Measurements from ENCODE around the gene PLA2G4D.

PLA2G4D gene

DNA sequence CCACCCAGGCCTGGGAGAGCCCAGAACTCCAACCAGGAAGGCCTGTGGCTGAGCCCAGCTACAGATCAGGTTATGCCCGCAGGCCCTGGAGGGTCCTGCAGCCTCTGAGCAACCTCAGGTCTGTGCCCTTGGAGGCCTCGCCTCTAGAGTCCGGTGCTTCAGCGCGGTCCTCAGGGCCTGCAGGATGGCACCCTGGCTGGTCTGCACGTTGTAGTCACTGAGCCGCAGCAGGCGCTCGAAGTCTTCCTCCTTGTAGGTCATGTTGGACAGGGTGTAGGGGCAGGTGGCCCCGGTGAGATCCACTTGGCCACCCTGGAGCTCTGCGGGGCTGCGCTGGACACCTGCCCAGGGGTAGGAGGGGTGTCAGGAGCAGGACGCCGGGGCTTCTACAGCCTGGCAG, 25.8 kb downstream of the PLA2G4D start:
- DNase-seq (ENCODE audit: low read depth) = no peak
- TF ChIP-seq, protein P1, sequence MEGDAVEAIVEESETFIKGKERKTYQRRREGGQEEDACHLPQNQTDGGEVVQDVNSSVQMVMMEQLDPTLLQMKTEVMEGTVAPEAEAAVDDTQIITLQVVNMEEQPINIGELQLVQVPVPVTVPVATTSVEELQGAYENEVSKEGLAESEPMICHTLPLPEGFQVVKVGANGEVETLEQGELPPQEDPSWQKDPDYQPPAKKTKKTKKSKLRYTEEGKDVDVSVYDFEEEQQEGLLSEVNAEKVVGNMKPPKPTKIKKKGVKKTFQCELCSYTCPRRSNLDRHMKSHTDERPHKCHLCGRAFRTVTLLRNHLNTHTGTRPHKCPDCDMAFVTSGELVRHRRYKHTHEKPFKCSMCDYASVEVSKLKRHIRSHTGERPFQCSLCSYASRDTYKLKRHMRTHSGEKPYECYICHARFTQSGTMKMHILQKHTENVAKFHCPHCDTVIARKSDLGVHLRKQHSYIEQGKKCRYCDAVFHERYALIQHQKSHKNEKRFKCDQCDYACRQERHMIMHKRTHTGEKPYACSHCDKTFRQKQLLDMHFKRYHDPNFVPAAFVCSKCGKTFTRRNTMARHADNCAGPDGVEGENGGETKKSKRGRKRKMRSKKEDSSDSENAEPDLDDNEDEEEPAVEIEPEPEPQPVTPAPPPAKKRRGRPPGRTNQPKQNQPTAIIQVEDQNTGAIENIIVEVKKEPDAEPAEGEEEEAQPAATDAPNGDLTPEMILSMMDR (conservative IDR thresholded peaks at IDR 0.05; ENCODE audit: low read depth, low read length) = no peak
- H3K4me3 ChIP-seq (ENCODE audit: low read length) = no peak overlapping the region

DNA sequence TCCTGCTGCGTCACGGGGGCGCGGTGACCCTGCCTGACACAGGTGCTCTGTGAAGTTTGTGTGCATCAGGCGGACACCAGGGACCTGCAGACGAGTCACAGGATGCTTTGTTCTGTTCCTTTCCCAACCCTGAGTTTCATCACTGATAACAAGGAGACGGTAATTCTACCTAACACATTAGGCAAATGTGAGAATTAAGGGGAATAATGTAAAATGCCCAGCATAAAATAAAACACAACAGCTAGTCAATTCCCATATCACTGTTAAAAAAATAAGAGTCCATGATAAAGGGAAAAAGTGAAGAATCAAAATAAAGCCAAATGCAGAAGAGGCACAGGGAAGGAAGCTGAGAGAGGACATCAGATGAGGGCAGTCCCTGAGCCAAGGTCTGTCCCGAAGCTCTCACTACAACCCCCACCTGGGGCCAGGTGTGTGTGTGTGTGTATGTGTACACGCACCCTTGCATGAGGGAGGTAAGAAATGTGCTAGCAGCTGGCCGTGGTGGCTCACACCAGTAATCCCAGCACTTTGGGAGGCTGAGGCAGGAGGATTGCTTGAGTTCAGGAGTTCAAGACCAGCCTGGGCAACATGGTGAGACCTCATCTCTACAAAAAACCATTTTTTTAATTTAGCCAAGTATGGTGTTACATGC, 27.5 kb downstream of the PLA2G4D start:
- DNase-seq (ENCODE audit: low read depth) = no peak
- no peak overlapping the region for H3K4me3 ChIP-seq (ENCODE audit: low read length)
- TF ChIP-seq, protein P1 (conservative IDR thresholded peaks at IDR 0.05; ENCODE audit: low read depth, low read length) = no peak

GRCh38 chr15:42065468-42065867, 28.9 kb downstream of the PLA2G4D start:
- DNase-seq (ENCODE audit: low read depth) = no peak
- TF ChIP-seq, protein P1 (conservative IDR thresholded peaks at IDR 0.05; ENCODE audit: low read depth, low read length) = no peak
- H3K4me3 ChIP-seq (ENCODE audit: low read length) = no peak overlapping the region

GRCh38 chr15:42065033-42065432, 29.3 kb downstream of the PLA2G4D start:
- TF ChIP-seq, protein P1 (conservative IDR thresholded peaks at IDR 0.05; ENCODE audit: low read depth, low read length) = no peak
- no peak for DNase-seq (ENCODE audit: low read depth)
- no peak overlapping the region for H3K4me3 ChIP-seq (ENCODE audit: low read length)

GRCh38 chr15:42064271-42064670, 30.1 kb downstream of the PLA2G4D start:
- no peak for DNase-seq (ENCODE audit: low read depth)
- TF ChIP-seq, protein P1 (conservative IDR thresholded peaks at IDR 0.05; ENCODE audit: low read depth, low read length) = no peak
- H3K4me3 ChIP-seq (ENCODE audit: low read length) = no peak overlapping the region

DNA sequence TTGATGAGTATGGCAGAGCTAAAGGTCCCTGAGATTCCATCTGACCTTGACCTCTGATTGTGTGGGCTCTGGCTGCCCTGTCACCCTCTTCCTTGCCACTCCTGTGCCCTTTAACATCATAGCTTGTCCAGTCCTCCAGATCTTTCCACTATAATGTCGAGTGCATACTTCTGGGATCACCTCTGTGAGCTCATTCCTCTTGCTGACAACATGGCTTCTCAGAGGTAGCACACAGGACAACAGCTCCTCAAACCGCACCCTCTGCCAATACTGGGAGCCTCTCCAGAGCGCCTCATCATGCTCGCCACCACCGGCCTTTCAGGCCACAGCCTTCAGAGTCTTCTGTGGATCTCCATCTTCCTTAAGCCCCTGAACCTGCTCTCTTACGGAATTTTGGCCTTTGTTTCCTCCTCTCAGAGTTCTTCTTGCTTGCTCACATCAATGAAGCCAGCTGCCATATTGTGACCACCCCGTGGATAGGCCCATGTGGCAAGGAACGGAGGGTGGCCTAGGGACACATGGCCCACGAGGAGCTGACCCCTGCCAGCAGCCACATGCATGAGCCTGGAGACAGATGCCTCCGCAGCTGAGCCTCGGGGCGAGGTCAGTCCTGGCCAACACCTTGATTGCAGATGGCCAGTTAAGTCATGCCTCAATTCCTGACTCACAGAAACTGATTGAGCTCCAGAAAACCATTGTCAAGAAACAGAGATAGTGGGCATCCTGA, 31.1 kb downstream of the PLA2G4D start:
- TF ChIP-seq, protein P1 (conservative IDR thresholded peaks at IDR 0.05; ENCODE audit: low read depth, low read length) = no peak
- no peak overlapping the region for H3K4me3 ChIP-seq (ENCODE audit: low read length)
- no peak for DNase-seq (ENCODE audit: low read depth)

DNA sequence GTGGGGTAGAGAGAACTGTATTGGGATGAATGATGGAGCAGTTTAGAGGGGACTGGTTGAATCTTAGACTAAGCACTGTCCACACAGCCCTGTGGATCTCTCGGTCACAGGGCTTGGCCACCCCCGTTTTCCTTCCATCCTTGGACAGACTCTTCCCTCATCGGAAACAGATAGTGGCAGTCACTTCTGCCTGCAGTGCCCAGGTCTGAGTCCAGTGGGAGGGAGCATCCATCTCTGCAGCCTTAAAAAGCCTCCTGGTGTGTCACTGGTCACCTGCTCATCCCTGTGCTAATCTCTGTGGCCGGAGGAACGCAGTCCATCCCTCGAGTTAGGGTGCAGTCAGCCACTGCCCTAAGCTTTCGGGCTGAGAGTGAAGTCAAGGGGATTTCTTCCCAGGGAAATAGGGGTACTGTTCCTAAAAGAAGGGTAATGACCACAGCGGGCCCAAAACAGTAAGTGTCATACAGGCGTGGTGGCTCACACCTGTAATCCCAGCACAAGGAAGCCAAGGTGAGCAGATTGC, 32.0 kb downstream of the PLA2G4D start:
- H3K4me3 ChIP-seq (ENCODE audit: low read length) = no peak overlapping the region
- TF ChIP-seq, protein P1 (conservative IDR thresholded peaks at IDR 0.05; ENCODE audit: low read depth, low read length) = no peak
- no peak for DNase-seq (ENCODE audit: low read depth)

Measured in retinal pigment epithelial cell (primary cell).